HCT116 (cell line): ENCODE results near the gene E4F1. TPM values are rescaled to one million over a fixed set of nuclear protein-coding genes. Genes with fewer than 3 reads are reported as not detected.

Source experiments
- ATAC-seq: fragments of 200-7000 bp; cut with Tn5 transposase; 2 replicates; pipeline ENCODE4 v1.9.1; 2020; ENCODE audit warnings: mild to moderate bottlenecking, moderate library complexity
- BruUV-seq: library from RNA; stranded (reverse); fragments of 400-500 nt; replicated peaks from 2 replicates; lab custom pipeline; 2021; lab: Mats Ljungman, UMichigan
- CTCF ChIA-PET: fragments of 300-600 bp; sonication (Branson Sonifier 250); formaldehyde crosslinking; loops from one replicate; lab custom pipeline; 2021; ENCODE audit warnings: antibody characterized with exemption; lab: Charles Lee
- POLR2A ChIA-PET: fragments of 300-600, 350-600 bp; sonication (Branson Sonifier 250); formaldehyde crosslinking; loops from one replicate; lab custom pipeline; 2021; ENCODE audit warnings: antibody characterized with exemption; lab: Charles Lee
- RAD21 ChIA-PET, 2 experiments: fragments of 300-600 bp; sonication (Branson Sonifier 250); formaldehyde crosslinking; loops; one replicate each; lab custom pipeline; 2023; ENCODE audit warnings: low total read pairs in 2 of 2; ENCODE audit not compliant: uncharacterized antibody in 2 of 2, unreplicated experiment in 2 of 2, low non-redundant PET in 1 of 2; lab: Charles Lee
- DNase-seq: peaks from one replicate; pipeline ENCODE4 v3.0.0-alpha.2; 2010; ENCODE audit warnings: low read depth, low spot score
- H2AFZ ChIP-seq: fragments of 200-600 bp; shearing (Covaris generic), sonication (generic); 2 replicates; pipeline ENCODE4 v1.6.1; 2017; ENCODE audit warnings: low read depth, mixed run types, mixed read lengths, antibody characterized with exemption, low read length; ENCODE audit not compliant: poor library complexity, severe bottlenecking
- H3K27ac ChIP-seq: 2 replicates; pipeline ENCODE4 v1.5.1; 2012; ENCODE audit warnings: low read depth, low read length
- H3K27me3 ChIP-seq: fragments of 200-600 bp; sonication (generic); 2 replicates; pipeline ENCODE4 v1.6.1; 2016; ENCODE audit warnings: mixed run types, low read length, mixed read lengths; ENCODE audit not compliant: insufficient read depth
- H3K36me3 ChIP-seq, 2 experiments: fragments of 200-500 bp in 1 of 2; fragments of 200-600 bp in 1 of 2; sonication (Bioruptor generic) in 1 of 2; sonication (generic) in 1 of 2; 2 replicates each; pipeline versions ENCODE4 v1.5.1 to v1.6.1; 2014 to 2016; ENCODE audit warnings: low read length in 2 of 2, inconsistent platforms in 1 of 2, mixed read lengths in 1 of 2, mixed run types in 1 of 2; ENCODE audit not compliant: insufficient read depth in 2 of 2, control insufficient read depth in 1 of 2
- H3K4me1 ChIP-seq, 2 experiments: fragments of 200-600 bp in 1 of 2; sonication (generic) in 1 of 2; 2 replicates each; pipeline versions ENCODE4 v1.5.1 to v1.6.1; 2012 to 2017; ENCODE audit warnings: low read length in 2 of 2, inconsistent platforms in 1 of 2, mild to moderate bottlenecking in 1 of 2, mixed read lengths in 1 of 2, mixed run types in 1 of 2, moderate library complexity in 1 of 2; ENCODE audit not compliant: insufficient read depth in 2 of 2, control insufficient read depth in 1 of 2
- H3K4me2 ChIP-seq: fragments of 200-600 bp; sonication (generic); 2 replicates; pipeline ENCODE4 v1.6.1; 2017; ENCODE audit warnings: mixed run types, low read length, mixed read lengths
- H3K4me3 ChIP-seq, 2 experiments: fragments of 200-600 bp in 1 of 2; sonication (generic) in 1 of 2; replicated peaks in 1 of 2; 2 replicates each; pipeline ENCODE4 v1.5.1; 2011 to 2016; ENCODE audit warnings: low read length in 2 of 2, control low read depth in 1 of 2, low read depth in 1 of 2, mild to moderate bottlenecking in 1 of 2, mixed read lengths in 1 of 2, mixed run types in 1 of 2
- H3K79me2 ChIP-seq: fragments of 200-600 bp; sonication (generic); 2 replicates; pipeline ENCODE4 v1.6.1; 2017; ENCODE audit warnings: mild to moderate bottlenecking, mixed run types, low read length, moderate library complexity, mixed read lengths; ENCODE audit not compliant: insufficient read depth
- H3K9ac ChIP-seq: fragments of 200-600 bp; sonication (generic); 2 replicates; pipeline ENCODE4 v1.6.1; 2016; ENCODE audit warnings: low read length, mixed read lengths
- H3K9me2 ChIP-seq: fragments of 200-600 bp; sonication (generic), shearing (Covaris generic); 2 replicates; pipeline ENCODE4 v1.6.1; 2017; ENCODE audit warnings: mixed run types, mild to moderate bottlenecking, moderate library complexity; ENCODE audit not compliant: insufficient read depth
- H3K9me3 ChIP-seq, 2 experiments: fragments of 200-500 bp in 1 of 2; fragments of 200-600 bp in 1 of 2; sonication (Bioruptor generic) in 1 of 2; sonication (generic) in 1 of 2; 2 replicates each; pipeline ENCODE4 v1.6.1; 2014 to 2017; ENCODE audit warnings: low read length in 2 of 2, mixed read lengths in 2 of 2, inconsistent platforms in 1 of 2, low read depth in 1 of 2, mild to moderate bottlenecking in 1 of 2, mixed run types in 1 of 2, moderate library complexity in 1 of 2; ENCODE audit not compliant: control insufficient read depth in 1 of 2, insufficient read depth in 1 of 2
- H4K20me1 ChIP-seq: fragments of 200-600 bp; sonication (generic), shearing (Covaris generic); 2 replicates; pipeline ENCODE4 v1.6.1; 2017; ENCODE audit warnings: mixed run types, mild to moderate bottlenecking, moderate library complexity; ENCODE audit not compliant: insufficient read depth
- POLR2AphosphoS5 ChIP-seq: IDR thresholded peaks from 2 replicates; pipeline ENCODE4 v1.6.1; 2011; ENCODE audit warnings: mild to moderate bottlenecking, low read depth, low read length, moderate library complexity
- REST ChIP-seq: IDR thresholded peaks from 2 replicates; pipeline ENCODE4 v1.6.1; 2012; ENCODE audit warnings: low read depth
- intact Hi-C: fragments of 100-400 bp; cut with micrococcal nuclease; formaldehyde crosslinking; loops from 2 replicates; pipeline ENCODE4 v1.10.0; 2022
- total RNA-seq: library from RNA; stranded (reverse); gene quantifications from one replicate; pipeline ENCODE4 v1.2.1, GENCODE V29; 2021; ENCODE audit not compliant: unreplicated experiment

Gene E4F1
- total RNA-seq, 1 experiment from 2014 or later = 40.7 TPM

DNA sequence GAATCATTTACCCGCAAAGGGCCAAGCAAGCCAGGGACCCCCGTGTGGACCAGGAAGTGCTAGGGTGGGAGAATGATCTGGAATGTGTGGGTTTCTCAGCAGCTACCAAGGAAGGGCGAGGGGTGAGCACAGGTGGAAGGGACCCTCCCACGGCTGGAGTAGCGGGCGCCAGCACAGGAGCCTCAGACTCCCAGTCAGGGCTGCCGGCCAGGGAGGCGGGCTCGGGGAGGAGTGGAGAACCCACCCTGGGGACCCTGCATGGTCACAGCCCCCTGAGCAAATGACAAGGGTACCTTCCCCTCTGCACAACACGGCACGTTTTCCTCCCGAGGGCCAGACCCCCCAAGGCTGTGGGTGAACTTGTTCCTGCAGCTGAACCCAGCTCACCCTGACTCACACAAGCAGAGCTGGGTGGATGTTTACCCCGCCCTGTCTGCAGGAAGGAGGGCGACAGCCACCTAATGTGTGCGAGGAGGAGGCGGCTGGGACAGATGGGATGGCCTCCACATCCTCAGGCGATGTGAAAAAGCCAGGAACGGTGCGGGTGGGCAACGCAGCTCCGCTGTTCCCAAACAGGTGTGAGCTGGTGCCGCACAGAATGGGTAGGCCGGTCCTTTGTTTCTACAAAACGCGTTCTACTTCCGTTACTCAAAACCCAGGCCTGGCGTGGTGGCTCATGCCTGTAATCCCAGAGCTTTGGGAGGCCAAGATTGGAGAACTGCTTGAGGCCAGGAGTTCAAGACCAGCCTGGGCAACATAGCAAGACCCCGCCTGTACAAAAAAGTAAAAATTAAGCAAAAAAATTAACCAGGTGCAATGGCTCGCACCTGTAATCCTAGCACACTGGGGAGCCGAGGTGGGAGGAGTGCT is 21.8 kb downstream of the E4F1 start:
- Histone ChIP-seq H3K4me2 (no peak overlapping the region), H3K9ac (no peak overlapping the region), H3K9me2 (no peaks in the 10 kb centered on the region), H3K9me3 (no peaks in the 10 kb centered on the region), H3K79me2 (peaks cover 70% of the 10 kb centered on the region), H3K27me3 (no peaks in the 10 kb centered on the region), H3K4me1 (peaks cover 5 to 15% of the 10 kb centered on the region in 2 experiments), H3K36me3 (peaks cover 21 to 48% of the 10 kb centered on the region in 2 experiments; a peak in 3 of 4 replicates), H4K20me1 (no peaks in the 10 kb centered on the region), H2AFZ (no peak overlapping the region), H3K27ac (peak overlapping the region; percentile 25; the same call in 1 of the 2 replicates), H3K4me3 (no peak overlapping the region)
- DNase-seq (no peak), ATAC-seq (no peak)
- intact Hi-C loops = no loop called here
- CTCF ChIA-PET = no interaction called here
- TF ChIP-seq REST = no peak
- TF ChIP-seq POLR2AphosphoS5 = 0 out of 2 replicates have a peak, but pooled peaks have one; percentile 1
- RAD21 ChIA-PET = no interaction called here
- BruUV-seq = no TSS peak
- POLR2A ChIA-PET = no interaction called here
